IMR-90 (cell line): ENCODE measurements around the gene SLC22A6. TPM values are rescaled to one million over a fixed set of nuclear protein-coding genes. Genes with fewer than 3 reads are reported as not detected.

Experiments
- ATAC-seq: fragments of 200-7000 bp; cut with Tn5 transposase; 2 replicates; pipeline ENCODE4 v1.9.1; 2020; ENCODE audit warnings: low read depth, mild to moderate bottlenecking, moderate library complexity
- BruUV-seq: library from RNA; stranded (reverse); fragments of 400-500 nt; replicated peaks from 2 replicates; lab custom pipeline; 2021; lab: Mats Ljungman, UMichigan
- CTCF ChIA-PET: fragments of 300-600 bp; formaldehyde crosslinking; extraction: SDS; loops from one replicate; lab custom pipeline; 2021; ENCODE audit warnings: antibody characterized with exemption; lab: Yijun Ruan, JAX
- POLR2A ChIA-PET: fragments of 300-600 bp; sonication (Branson Sonifier 250); formaldehyde crosslinking; loops from one replicate; lab custom pipeline; 2022; ENCODE audit warnings: antibody characterized with exemption; ENCODE audit not compliant: unreplicated experiment; lab: Charles Lee
- DNase-seq: peaks from one replicate; pipeline ENCODE4 v3.0.0; 2013
- H2AFZ ChIP-seq: replicated peaks from 2 replicates; pipeline ENCODE3; 2013; ENCODE audit warnings: low read length, mild to moderate bottlenecking; ENCODE audit not compliant: poor library complexity
- H2AK5ac ChIP-seq: 2 replicates; pipeline ENCODE4 v1.6.1; 2013; ENCODE audit warnings: low read depth, low read length, inconsistent platforms
- H2AK9ac ChIP-seq: replicated peaks from 2 replicates; pipeline ENCODE3; 2013; ENCODE audit warnings: mild to moderate bottlenecking, low read depth, low read length, moderate library complexity; ENCODE audit not compliant: poor library complexity
- H2BK120ac ChIP-seq: 2 replicates; pipeline ENCODE4 v1.6.1; 2013; ENCODE audit warnings: low read depth, low read length, inconsistent platforms
- H2BK15ac ChIP-seq: 3 replicates; pipeline ENCODE4 v1.6.1; 2013; ENCODE audit warnings: low read depth, low read length, inconsistent platforms
- H2BK20ac ChIP-seq: 2 replicates; pipeline ENCODE4 v1.6.1; 2013; ENCODE audit warnings: low read depth, mild to moderate bottlenecking, inconsistent platforms, low read length, moderate library complexity
- H2BK5ac ChIP-seq: 2 replicates; pipeline ENCODE4 v1.6.1; 2013; ENCODE audit warnings: mild to moderate bottlenecking, low read depth, low read length, inconsistent platforms; ENCODE audit not compliant: poor library complexity, severe bottlenecking
- H3K14ac ChIP-seq: replicated peaks from 2 replicates; pipeline ENCODE4 v1.6.1; 2013; ENCODE audit warnings: low read depth, low read length, inconsistent platforms
- H3K18ac ChIP-seq: 2 replicates; pipeline ENCODE4 v1.6.1; 2013; ENCODE audit warnings: low read depth, low read length, control low read depth
- H3K23ac ChIP-seq: 2 replicates; pipeline ENCODE4 v1.6.1; 2013; ENCODE audit warnings: low read depth, low read length, inconsistent platforms
- H3K27ac ChIP-seq: 2 replicates; pipeline ENCODE4 v1.5.1; 2013; ENCODE audit warnings: mild to moderate bottlenecking, control low read depth, low read length; ENCODE audit not compliant: insufficient read depth
- H3K27me3 ChIP-seq: 2 replicates; pipeline ENCODE4 v1.6.1; 2013; ENCODE audit warnings: low read length; ENCODE audit not compliant: control insufficient read depth, insufficient read depth
- H3K36me3 ChIP-seq: 2 replicates; pipeline ENCODE4 v1.6.1; 2013; ENCODE audit warnings: low read length, mixed read lengths; ENCODE audit not compliant: control insufficient read depth, insufficient read depth
- H3K4ac ChIP-seq: 2 replicates; pipeline ENCODE4 v1.6.1; 2013; ENCODE audit warnings: low read depth, low read length, inconsistent platforms
- H3K4me1 ChIP-seq: 2 replicates; pipeline ENCODE4 v1.6.1; 2013; ENCODE audit warnings: low read length, mixed read lengths; ENCODE audit not compliant: control insufficient read depth, insufficient read depth
- H3K4me2 ChIP-seq: 2 replicates; pipeline ENCODE4 v1.6.1; 2013; ENCODE audit warnings: low read depth, mild to moderate bottlenecking, control low read depth, low read length, moderate library complexity
- H3K4me3 ChIP-seq: 2 replicates; pipeline ENCODE4 v1.5.1; 2013; ENCODE audit warnings: low read depth, mild to moderate bottlenecking, control low read depth, low read length, moderate library complexity; ENCODE audit not compliant: insufficient read depth
- H3K56ac ChIP-seq: 2 replicates; pipeline ENCODE4 v1.6.1; 2013; ENCODE audit warnings: low read length, inconsistent platforms; ENCODE audit not compliant: insufficient read depth; ENCODE audit errors: extremely low read depth
- H3K79me1 ChIP-seq, 2 experiments: 2 replicates each; pipeline ENCODE4 v1.6.1; 2013; ENCODE audit warnings: low read length in 2 of 2, inconsistent platforms in 1 of 2, low read depth in 1 of 2
- H3K9ac ChIP-seq: 2 replicates; pipeline ENCODE4 v1.6.1; 2013; ENCODE audit warnings: low read depth, low read length, control low read depth
- H3K9me1 ChIP-seq: 2 replicates; pipeline ENCODE4 v1.6.1; 2013; ENCODE audit warnings: low read length, inconsistent platforms; ENCODE audit not compliant: insufficient read depth
- H3K9me3 ChIP-seq: 2 replicates; pipeline ENCODE4 v1.6.1; 2013; ENCODE audit warnings: low read length; ENCODE audit not compliant: control insufficient read depth, insufficient read depth
- H4K20me1 ChIP-seq: 2 replicates; pipeline ENCODE4 v1.6.1; 2013; ENCODE audit warnings: low read length, inconsistent platforms; ENCODE audit not compliant: insufficient read depth
- H4K5ac ChIP-seq: 2 replicates; pipeline ENCODE4 v1.6.1; 2013; ENCODE audit warnings: mild to moderate bottlenecking, low read depth, low read length, control low read depth
- H4K8ac ChIP-seq, 2 experiments: 2 replicates each; pipeline ENCODE4 v1.6.1; 2013; ENCODE audit warnings: low read depth in 2 of 2, low read length in 2 of 2, control low read depth in 1 of 2, inconsistent platforms in 1 of 2
- H4K91ac ChIP-seq: 2 replicates; pipeline ENCODE4 v1.6.1; 2013; ENCODE audit warnings: low read depth, low read length, inconsistent platforms; ENCODE audit not compliant: insufficient read depth
- BHLHE40 ChIP-seq: fragments of 150-350 bp; IDR thresholded peaks from 2 replicates; pipeline ENCODE4 v1.6.1; 2016; ENCODE audit warnings: mild to moderate bottlenecking, low read depth, low read length
- CTCF ChIP-seq: conservative IDR thresholded peaks from 2 replicates; pipeline ENCODE4 v1.5.1; 2012; ENCODE audit warnings: mild to moderate bottlenecking, low read depth, low read length, improper control_type of control experiment
- FOS ChIP-seq: fragments of 150-350 bp; IDR thresholded peaks from 2 replicates; pipeline ENCODE4 v1.6.1; 2016; ENCODE audit warnings: low read depth, low read length
- MAFK ChIP-seq: IDR thresholded peaks from 2 replicates; pipeline ENCODE4 v1.6.1; 2012; ENCODE audit warnings: low read depth, low read length, improper control_type of control experiment
- MAZ ChIP-seq: IDR thresholded peaks from 2 replicates; pipeline ENCODE4 v1.6.1; 2012; ENCODE audit warnings: low read depth, mild to moderate bottlenecking, low read length, improper control_type of control experiment, moderate library complexity, borderline replicate concordance
- POLR2A ChIP-seq: IDR thresholded peaks from 2 replicates; pipeline ENCODE4 v1.6.1; 2012; ENCODE audit warnings: mild to moderate bottlenecking, low read depth, low read length
- RCOR1 ChIP-seq: IDR thresholded peaks from 2 replicates; pipeline ENCODE4 v1.6.1; 2012; ENCODE audit warnings: mild to moderate bottlenecking, low read length, improper control_type of control experiment; ENCODE audit not compliant: insufficient replicate concordance
- SMC3 ChIP-seq: fragments of 150-350 bp; IDR thresholded peaks from 2 replicates; pipeline ENCODE4 v1.6.1; 2016; ENCODE audit warnings: low read depth, mild to moderate bottlenecking, antibody characterized with exemption, low read length, moderate library complexity
- WGBS, 2 experiments: methylation state at CpG; one replicate each; pipeline versions ENCODE4 v1.1.5 to v1.1.7; 2013; ENCODE audit warnings: missing lambda C conversion rate in 2 of 2; ENCODE audit not compliant: insufficient read length in 1 of 2; ENCODE audit errors: extremely low coverage in 2 of 2; 5-methylcytosine and 5-hydroxymethylcytosine counted together
- dilution Hi-C: fragments of 300-500 bp; cut with HindIII; formaldehyde crosslinking; loops from one replicate; pipeline ENCODE4 v1.14.3; 2018; ENCODE audit warnings: low sequenced_read_pairs; ENCODE audit not compliant: unreplicated experiment
- in situ Hi-C: fragments of 300-500 bp; cut with MboI; formaldehyde crosslinking; loops from 3 replicates; pipeline ENCODE4 v1.14.3; 2019; ENCODE audit warnings: low sequenced_read_pairs, inconsistent platforms, mixed read lengths
- intact Hi-C: fragments of 100-400 bp; cut with micrococcal nuclease; formaldehyde crosslinking; loops from 2 replicates; pipeline ENCODE4 v1.10.0; 2022
- polyA plus RNA-seq, 3 experiments: library from polyadenylated mRNA; depleted of rRNA; stranded (reverse); fragments of >200 nt; gene quantifications; 2 replicates each; pipeline ENCODE4 v1.2.3, GENCODE V29; 2012; ENCODE audit warnings: low replicate concordance in 1 of 3
- total RNA-seq: library from RNA; depleted of rRNA; stranded (reverse); fragments of >200 nt; gene quantifications from 2 replicates; pipeline ENCODE4 v1.2.3, GENCODE V29; 2012

Gene SLC22A6
- total and polyA plus RNA-seq, 2 of the 4 experiments (the other 2 are of a cell fraction), result not detected

DNA sequence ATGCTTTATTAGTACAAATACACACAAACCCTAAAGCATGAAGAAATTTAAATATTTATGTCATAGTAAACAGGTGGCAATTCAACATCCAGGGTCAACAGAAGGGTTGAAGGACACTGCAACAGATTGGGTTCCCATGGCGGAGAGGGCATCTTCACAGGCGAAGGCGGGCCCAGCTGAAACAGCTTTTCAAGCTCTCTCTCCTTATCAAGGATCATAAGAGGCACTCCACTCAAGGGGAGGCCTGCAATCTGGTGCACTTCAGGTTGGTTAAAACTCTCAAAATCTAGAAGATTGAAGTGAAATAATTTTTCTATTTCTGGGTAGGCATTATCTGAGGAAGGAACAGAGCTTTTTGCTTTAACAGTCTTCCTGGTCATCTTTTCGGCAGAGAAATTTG lies 47.7 kb upstream of the SLC22A6 start:
- H2BK5ac ChIP-seq, result no peak overlapping the region
- in situ Hi-C loops, result loop anchor here (10.0 kb wide), 1 partner anchor 172 kb away; no protein-coding TSS in a partner anchor

More for the DNA sequence above, 47.7 kb upstream of the SLC22A6 start:
- H2AFZ ChIP-seq, result no peak overlapping the region
- no peak overlapping the region for H3K4me2 ChIP-seq
- H2AK9ac ChIP-seq, result no peak overlapping the region
- CTCF ChIA-PET, result interaction anchor here (1.5 kb wide), 1 partner anchor 9 kb away, joined by 4 read pairs; no protein-coding TSS in a partner anchor
- H3K4ac ChIP-seq, result no peak overlapping the region
- no peak overlapping the region for H2AK5ac ChIP-seq
- no peak overlapping the region for H3K23ac ChIP-seq
- intact Hi-C loops, result no loop called here
- no peaks in the 10 kb centered on the region for H3K9me1 ChIP-seq
- H3K56ac ChIP-seq, result no peak overlapping the region
- ATAC-seq, result no peak
- no peaks in the 10 kb centered on the region for H3K79me1 ChIP-seq
- H4K5ac ChIP-seq, result no peak overlapping the region
- no TSS peak for BruUV-seq
- no peak overlapping the region for H4K91ac ChIP-seq
- no peak overlapping the region for H2BK15ac ChIP-seq
- no peak overlapping the region for H2BK20ac ChIP-seq
- no peaks in the 10 kb centered on the region for H3K4me1 ChIP-seq
- dilution Hi-C loops, result no loop called here
- no peaks in the 10 kb centered on the region for H3K36me3 ChIP-seq
- H4K8ac ChIP-seq, result no peak overlapping the region
- no CpG with 5 or more reads among the region's 4 CpGs for WGBS, 2 experiments
- H3K9ac ChIP-seq, result no peak overlapping the region
- no peak overlapping the region for H3K14ac ChIP-seq
- H3K27ac ChIP-seq, result no peak overlapping the region
- no peak for DNase-seq
- no peak overlapping the region for H3K4me3 ChIP-seq
- no peaks in the 10 kb centered on the region for H3K9me3 ChIP-seq
- H4K20me1 ChIP-seq, result no peaks in the 10 kb centered on the region
- POLR2A ChIA-PET, result no interaction called here
- TF ChIP-seq POLR2A, result no peak
- no peak for TF ChIP-seq SMC3
- TF ChIP-seq CTCF, result no peak
- TF ChIP-seq RCOR1, result no peak
- TF ChIP-seq BHLHE40, result no peak
- TF ChIP-seq FOS, result no peak
- no peak for TF ChIP-seq MAFK
- no peak for TF ChIP-seq MAZ
- H2BK120ac ChIP-seq, result no peak overlapping the region
- peaks cover 4% of the 10 kb centered on the region for H3K27me3 ChIP-seq
- no peak overlapping the region for H3K18ac ChIP-seq
